NCI-H1105 (cell line): Measurements from ENCODE around the gene RASA3.
A peak's percentile ranks its signal among the peaks of the same experiment; 100 is the strongest.

Experiments used
- DNase-seq: peaks from one replicate; lab custom pipeline; 2025; lab: John Stamatoyannopoulos, UW

RASA3 gene

GRCh38 chr13:113981611-113982295 is 150.7 kb downstream of the RASA3 start:
- DNase-seq, result no peak

DNA sequence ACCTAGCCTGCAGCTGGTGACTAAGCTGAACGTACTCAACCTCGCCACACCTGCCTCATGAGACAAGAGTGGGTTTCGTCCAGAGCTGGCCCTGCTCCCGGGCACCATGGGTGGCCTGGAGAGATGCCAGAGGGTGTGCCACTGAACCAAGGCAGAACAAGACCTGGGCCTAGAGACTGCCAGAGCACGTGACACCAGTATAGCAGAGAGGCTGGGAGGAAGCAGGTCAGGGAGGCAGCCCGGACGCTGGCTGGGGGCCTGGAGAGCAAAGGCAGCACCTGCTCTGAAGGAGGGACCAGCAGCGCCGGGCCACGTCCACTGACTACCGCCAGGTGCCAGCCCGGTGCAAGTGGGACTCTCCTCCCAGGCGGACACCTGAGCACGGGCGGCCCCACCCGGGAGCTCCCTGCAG is 151.2 kb downstream of the RASA3 start:
- DNase-seq, result peak; percentile 99

GRCh38 chr13:113980489-113981064 is 151.8 kb downstream of the RASA3 start:
- DNase-seq, result no peak

- DNase-seq, result no peak
Observed at GRCh38 chr13:113979791-113980471, 152.5 kb downstream of the RASA3 start.

DNA sequence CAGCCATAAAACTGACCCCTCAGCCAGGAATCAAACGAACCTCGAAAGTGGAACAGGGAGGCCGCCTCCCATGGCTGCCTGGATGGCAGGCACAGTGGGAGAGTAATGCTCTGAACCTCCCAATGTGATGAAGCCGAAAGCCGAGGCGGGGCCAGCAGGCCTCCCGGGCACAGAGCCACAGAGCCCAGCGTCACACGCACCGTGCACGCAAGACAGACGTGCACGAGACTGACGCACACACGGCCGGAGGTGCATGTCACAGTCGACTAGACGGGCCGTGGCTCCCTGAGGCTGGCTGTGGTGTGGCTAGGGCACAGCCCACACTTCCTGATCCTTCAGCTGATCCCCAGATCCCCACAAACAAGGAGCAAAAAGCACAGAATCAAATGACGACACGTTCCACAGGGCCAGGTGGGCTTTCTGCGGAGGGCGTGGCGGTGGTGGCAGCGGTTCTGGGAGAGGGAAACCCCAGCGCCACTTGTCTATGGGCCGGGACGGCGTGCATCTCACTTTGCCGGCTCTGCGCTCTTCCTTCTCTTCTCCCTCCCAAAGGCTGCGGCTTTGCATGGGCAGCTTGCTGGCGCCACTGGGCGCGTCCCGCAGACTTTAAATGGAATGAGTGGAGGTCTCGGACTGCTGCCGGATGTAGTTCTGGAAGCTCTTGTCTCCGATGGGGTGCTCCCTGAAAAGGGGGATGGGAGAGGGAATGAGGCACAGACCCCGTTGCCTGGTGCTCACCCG is 153.5 kb downstream of the RASA3 start:
- DNase-seq, result no peak

GRCh38 chr13:113977976-113978375 is 154.4 kb downstream of the RASA3 start:
- no peak for DNase-seq

GRCh38 chr13:113976711-113977684 is 155.4 kb downstream of the RASA3 start:
- DNase-seq, result no peak

GRCh38 chr13:113975416-113975815 is 157.0 kb downstream of the RASA3 start:
- no peak for DNase-seq

DNA sequence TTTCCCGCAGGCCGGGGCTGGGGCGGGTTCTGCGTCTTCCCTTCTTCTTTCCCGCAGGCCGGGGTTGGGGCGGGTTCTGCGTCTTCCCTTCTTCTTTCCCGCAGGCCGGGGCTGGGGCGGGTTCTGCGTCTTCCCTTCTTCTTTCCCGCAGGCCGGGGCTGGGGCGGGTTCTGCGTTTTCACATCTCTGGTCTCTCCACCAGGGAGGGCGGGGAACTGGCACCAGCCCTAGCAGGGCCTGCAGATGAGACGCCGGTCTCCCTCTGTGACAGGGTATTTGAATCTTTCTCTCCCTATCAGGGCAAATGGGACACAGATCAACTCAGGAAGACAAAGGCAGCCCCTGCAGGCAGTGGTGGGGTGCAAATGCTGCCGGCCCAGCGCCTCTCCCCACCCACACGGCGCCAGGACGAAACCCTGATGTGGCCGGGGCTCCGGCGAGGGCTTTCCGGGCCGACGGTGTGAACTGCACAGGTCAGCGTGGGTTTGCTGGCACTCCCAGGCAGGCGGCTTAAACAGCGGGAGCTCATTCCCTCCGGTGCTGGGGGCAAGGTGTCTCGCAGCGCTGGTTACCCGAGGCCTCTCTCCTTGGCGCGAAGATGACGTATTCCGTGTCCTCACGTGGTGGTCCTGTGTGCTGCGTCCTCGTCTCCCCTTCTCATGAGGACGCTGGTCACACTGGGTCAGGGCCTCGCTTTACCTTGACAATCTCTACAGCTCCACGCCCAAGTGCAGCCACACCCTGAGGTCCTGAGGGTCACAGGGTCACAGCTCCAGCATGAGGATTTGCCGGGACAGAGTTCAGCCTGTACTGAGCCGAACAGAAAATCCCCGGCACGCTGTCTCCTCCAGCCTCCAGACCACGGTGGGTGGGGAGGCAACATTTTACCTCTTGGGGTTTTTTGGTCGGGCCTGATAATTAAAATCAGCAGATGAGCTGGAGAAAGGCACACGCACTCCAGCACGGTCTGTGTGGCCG is 157.8 kb downstream of the RASA3 start:
- DNase-seq, result no peak

DNA sequence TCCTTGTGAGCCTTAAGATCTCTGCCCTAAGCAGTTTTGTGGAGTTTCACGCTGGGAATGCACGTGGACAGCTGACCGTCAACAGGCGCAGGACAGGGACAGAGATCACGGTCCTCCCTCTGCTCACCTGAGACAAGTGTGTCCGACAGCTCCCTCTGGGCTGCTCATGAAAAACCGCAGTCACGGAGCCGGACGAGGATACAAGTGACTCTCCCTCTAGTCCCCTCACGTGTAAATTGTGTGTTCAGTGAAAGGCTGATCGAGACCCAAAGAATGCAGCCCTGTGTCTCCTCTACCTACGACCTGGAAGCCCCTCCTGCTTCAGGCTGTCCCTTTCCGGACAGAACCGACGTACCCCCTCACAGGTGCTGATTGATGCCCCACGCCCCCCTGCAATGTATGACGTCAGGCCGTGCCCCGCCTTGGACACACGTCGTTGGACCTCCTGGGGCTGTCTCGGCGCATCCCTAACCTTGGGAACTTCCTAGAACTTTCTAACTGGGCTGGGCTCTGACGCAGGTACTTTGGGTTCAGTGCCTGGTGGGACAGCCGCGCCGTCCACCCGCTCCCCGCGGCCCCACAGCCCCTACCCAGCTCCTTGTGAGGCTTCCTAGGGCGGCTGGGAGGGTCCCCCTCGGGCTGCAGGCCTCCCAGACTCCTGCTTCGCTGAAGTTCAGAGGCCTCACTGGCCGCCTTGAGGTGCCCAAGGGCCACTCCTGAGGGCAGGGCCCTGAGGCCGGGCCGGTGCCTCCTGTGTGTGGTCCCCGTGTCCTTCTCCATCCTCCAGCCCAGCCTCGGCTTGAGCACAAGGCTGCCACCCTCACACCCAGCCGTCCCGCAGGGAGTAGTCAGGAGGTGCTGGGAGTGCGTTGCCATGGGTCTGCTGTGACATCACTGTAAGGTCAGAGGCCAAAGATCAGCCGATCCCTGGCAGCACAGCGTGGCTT is 158.9 kb downstream of the RASA3 start, which contains the start of gene C13orf46:
Gene C13orf46 (minus strand): TSS at position 859 of the 947 bp plus-strand sequence. CDS start 79 bp downstream, at position 780.
- DNase-seq, result no peak

DNA sequence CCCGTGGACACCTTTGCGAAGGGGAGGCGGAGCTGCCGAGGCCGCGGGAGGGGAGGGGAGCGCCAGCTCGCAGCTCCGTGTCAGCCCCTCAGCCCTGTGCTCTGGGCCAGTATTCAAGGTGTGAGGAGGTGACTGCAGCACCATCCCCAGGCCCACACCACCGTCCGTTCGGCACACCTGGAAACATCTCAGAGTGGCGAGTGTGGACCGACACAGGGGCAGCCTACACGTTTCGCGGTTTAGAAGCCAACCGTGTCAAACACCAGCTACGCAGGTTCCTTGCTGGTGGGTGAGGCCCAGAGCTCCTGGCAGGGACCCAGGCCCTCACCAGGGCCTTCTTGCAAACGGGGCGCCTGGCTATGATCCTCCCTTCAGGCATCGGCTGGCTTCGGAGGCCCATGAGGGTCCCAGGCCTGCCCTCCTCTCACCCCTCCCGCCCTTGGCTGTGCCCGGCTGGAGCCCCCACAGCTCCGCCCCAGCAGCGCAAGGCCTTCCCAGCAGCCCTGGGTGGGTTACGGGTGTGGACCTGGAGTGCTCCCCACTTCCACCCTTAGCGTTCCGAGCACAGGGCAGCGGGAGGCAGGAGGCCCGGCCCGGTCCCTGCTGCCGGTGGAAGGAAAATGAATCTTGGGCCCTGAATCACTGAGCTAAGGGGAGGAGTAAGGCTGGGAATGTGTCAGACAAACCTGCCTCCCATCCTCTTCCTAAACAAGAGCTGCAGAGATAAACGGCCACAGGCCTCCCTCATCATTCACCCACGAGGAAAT is 159.8 kb downstream of the RASA3 start:
- no peak for DNase-seq

- no peak for DNase-seq
Observed at GRCh38 chr13:113971471-113972231, 160.8 kb downstream of the RASA3 start.

GRCh38 chr13:113970810-113971470 is 161.5 kb downstream of the RASA3 start:
- no peak for DNase-seq

GRCh38 chr13:113969973-113970611 is 162.3 kb downstream of the RASA3 start:
- DNase-seq, result no peak

- no peak for DNase-seq
Observed at GRCh38 chr13:113969311-113969972, 163.0 kb downstream of the RASA3 start.
